ENCODE data around the gene TBC1D5. TPM values are rescaled to one million over a fixed set of nuclear protein-coding genes. Genes with fewer than 3 reads are reported as not detected.

TBC1D5 gene
- polyA plus RNA-seq, 2 of the 4 experiments (the other 2 are of a cell fraction), result 36.7 to 72.2 TPM

- no peak for TF ChIP-seq MAZ (IDR thresholded peaks at IDR 0.05; ENCODE audit: borderline replicate concordance, low read depth, low read length)
- no peak for TF ChIP-seq RCOR1 (IDR thresholded peaks at IDR 0.05; ENCODE audit: low read depth, low read length)
- no peak for TF ChIP-seq RAD21 (conservative IDR thresholded peaks at IDR 0.05 in 1 of 2, IDR thresholded peaks at IDR 0.05 in 1 of 2)
- no peak for TF ChIP-seq ZFP36 (IDR thresholded peaks at IDR 0.05; ENCODE audit: borderline replicate concordance, partially characterized antibody)
- no peak for TF ChIP-seq HDAC2 (IDR thresholded peaks at IDR 0.05)
- no peak for TF ChIP-seq RFX5 (IDR thresholded peaks at IDR 0.05)
- no peak for TF ChIP-seq REST (IDR thresholded peaks at IDR 0.05)
- TF ChIP-seq HOXA7 (CRISPR knock-in tag; IDR thresholded peaks at IDR 0.05), result no peak
- no peak for TF ChIP-seq CHD2 (IDR thresholded peaks at IDR 0.05; ENCODE audit: low read length, partially characterized antibody)
- no peak for TF ChIP-seq JUN (IDR thresholded peaks at IDR 0.05)
- no peak for TF ChIP-seq RARB (CRISPR knock-in tag; IDR thresholded peaks at IDR 0.05)
- no peak for TF ChIP-seq GATA3 (IDR thresholded peaks at IDR 0.05; ENCODE audit: borderline replicate concordance)
- TF ChIP-seq RNF2 (IDR thresholded peaks at IDR 0.05; ENCODE audit: borderline replicate concordance, low read depth), result no peak
- TF ChIP-seq POLR2A (IDR thresholded peaks at IDR 0.05; ENCODE audit: low read length), result no peak
- no peak for TF ChIP-seq TP53 (CRISPR knock-in tag; IDR thresholded peaks at IDR 0.05)
- WGBS (ENCODE audit: missing lambda C conversion rate), result 42% methylated on average over 2 of the region's 2 CpGs
- peak overlapping the region; percentile 95 for H3K4me2 ChIP-seq
- ATAC-seq (no peak), FAIRE-seq (no peak), DNase-seq (ENCODE audit: low read depth in 1 of 2, low spot score in 1 of 2) (peak; percentile 7 to 17)
- CTCF ChIA-PET, result interaction anchor here (1.1 kb wide), 2 partner anchors 94 to 259 kb away, joined by 3 to 6 read pairs; no protein-coding TSS in a partner anchor
- H3K9me3 ChIP-seq, result no peaks in the 10 kb centered on the region
- peak overlapping the region; percentile 96 to 100 for H3K27ac ChIP-seq
- peaks cover 25% of the 10 kb centered on the region for H3K4me1 ChIP-seq
- POLR2A ChIA-PET, result no interaction called here
- H3K4me3 ChIP-seq, result peak overlapping the region; percentile 64
Measured at GRCh38 chr3:17738921-17739320, 3.5 kb downstream of the TBC1D5 start.

GRCh38 chr3:17738219-17738618 lies 4.2 kb downstream of the TBC1D5 start:
- CTCF ChIA-PET, result interaction anchor here (1.1 kb wide), 2 partner anchors 93 to 258 kb away, joined by 3 to 6 read pairs; no protein-coding TSS in a partner anchor
- DNase-seq (ENCODE audit: low read depth in 1 of 2, low spot score in 1 of 2), result no peak
- 93% methylated on average over 2 of the region's 2 CpGs for WGBS (ENCODE audit: missing lambda C conversion rate)
- peak overlapping the region; percentile 95 for H3K4me2 ChIP-seq
- peak overlapping the region in 1 of 2 experiments; percentile 100; a peak in 2 of 6 replicates for H3K27ac ChIP-seq
- ATAC-seq, result no peak
- no peak overlapping the region for H3K4me3 ChIP-seq
- POLR2A ChIA-PET, result no interaction called here
- TF ChIP-seq HES2 (IDR thresholded peaks at IDR 0.05), result no peak
- no peak for TF ChIP-seq HMGXB4 (CRISPR knock-in tag; IDR thresholded peaks at IDR 0.05; ENCODE audit: borderline replicate concordance)
- no peak for TF ChIP-seq BHLHE40 (IDR thresholded peaks at IDR 0.05; ENCODE audit: low read depth, low read length)
- no peak for TF ChIP-seq HOXB13 (CRISPR knock-in tag; IDR thresholded peaks at IDR 0.05; ENCODE audit: low read depth)
- no peak for TF ChIP-seq ZNF302 (CRISPR knock-in tag; IDR thresholded peaks at IDR 0.05)
- TF ChIP-seq EHF (CRISPR knock-in tag; IDR thresholded peaks at IDR 0.05), result no peak
- TF ChIP-seq TP53 (CRISPR knock-in tag; IDR thresholded peaks at IDR 0.05), result no peak
- TF ChIP-seq KDM1A (IDR thresholded peaks at IDR 0.05; ENCODE audit: low read depth), result no peak
- no peak for TF ChIP-seq ATOH8 (CRISPR knock-in tag; IDR thresholded peaks at IDR 0.05; ENCODE audit: low read depth)
- no peak for TF ChIP-seq ZFP36 (IDR thresholded peaks at IDR 0.05; ENCODE audit: borderline replicate concordance, partially characterized antibody)
- TF ChIP-seq PHF8 (IDR thresholded peaks at IDR 0.05; ENCODE audit: borderline replicate concordance, low read depth), result no peak
- TF ChIP-seq ZSCAN20 (CRISPR knock-in tag; IDR thresholded peaks at IDR 0.05), result no peak
- TF ChIP-seq ELK1 (IDR thresholded peaks at IDR 0.05; ENCODE audit: low read depth, low read length), result no peak
- TF ChIP-seq JUN (IDR thresholded peaks at IDR 0.05), result no peak
- no peak for TF ChIP-seq EP300 (IDR thresholded peaks at IDR 0.05)
- no peak for TF ChIP-seq ESRRA (IDR thresholded peaks at IDR 0.05; ENCODE audit: borderline replicate concordance, low read length)
- TF ChIP-seq HOXA7 (CRISPR knock-in tag; IDR thresholded peaks at IDR 0.05), result no peak
- TF ChIP-seq MAZ (IDR thresholded peaks at IDR 0.05; ENCODE audit: borderline replicate concordance, low read depth, low read length), result no peak
- no peaks in the 10 kb centered on the region for H3K9me3 ChIP-seq
- no peak for FAIRE-seq
- peaks cover 18% of the 10 kb centered on the region for H3K4me1 ChIP-seq

Data from A549 (cell line).